ENCODE data around the gene CASQ1. TPM values are rescaled to one million over a fixed set of nuclear protein-coding genes. Genes with fewer than 3 reads are reported as not detected.

Gene CASQ1
- total and polyA plus RNA-seq, 9 of the 15 experiments (the other 6 are each of a cell fraction or from before 2014, with no cell fraction given) = not detected

DNA sequence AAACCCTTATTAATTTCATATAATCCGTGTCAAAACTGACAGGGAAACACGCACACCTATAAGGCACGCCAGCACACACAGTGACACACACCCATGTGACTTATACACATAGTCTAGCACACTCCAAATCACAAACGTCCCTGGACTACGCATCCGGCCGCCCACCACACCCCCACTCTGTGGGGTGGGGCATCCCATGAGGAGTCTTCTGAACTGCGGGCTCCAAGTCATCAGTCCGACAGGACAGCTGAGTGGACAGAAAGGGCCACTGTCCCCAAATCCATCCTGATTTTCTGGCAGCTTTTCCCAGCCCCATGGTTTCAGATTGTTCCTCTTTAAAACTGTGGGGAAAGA is 15.6 kb downstream of the CASQ1 start:
- no peaks in the 10 kb centered on the region for H3K9me1 ChIP-seq (ENCODE audit: control insufficient read depth, insufficient read depth, low read length)
- H2AFZ ChIP-seq (ENCODE audit: low read depth, low read length) = peak overlapping the region; percentile 86
- DNase-seq (ENCODE audit: extremely low read depth in 1 of 4, low spot score in 3 of 4) (peak; percentile 51 to 62 (median 58)), ATAC-seq (peak; percentile 67), FAIRE-seq (no peak)
- in situ Hi-C loops (cut with MboI) = no loop called here
- intact Hi-C loops (cut with micrococcal nuclease) = no loop called here
- H3K27ac ChIP-seq (ENCODE audit: extremely low read depth, low read depth, low read length) = peak overlapping the region; percentile 86; the same call in 2 of the 3 replicates
- H3K4me1 ChIP-seq (replicated peaks in 1 of 2; ENCODE audit: control insufficient read depth in 2 of 2, insufficient read depth in 2 of 2, low read length in 2 of 2) = peaks cover 25 to 30% of the 10 kb centered on the region in 2 experiments
- H3K27me3 ChIP-seq (ENCODE audit: control insufficient read depth in 2 of 2, insufficient read depth in 2 of 2, low read length in 2 of 2) = no peaks in the 10 kb centered on the region
- H3K4me2 ChIP-seq (ENCODE audit: insufficient read depth, low read length) = peak overlapping the region; percentile 92
- H4K20me1 ChIP-seq (replicated peaks; ENCODE audit: control insufficient read depth, insufficient read depth, low read length) = peaks cover 3% of the 10 kb centered on the region; the same call in 1 of the 2 replicates
- peaks cover 16% of the 10 kb centered on the region for H3K79me2 ChIP-seq (ENCODE audit: control insufficient read depth, insufficient read depth, low read length)
- CTCF ChIA-PET (ENCODE audit: low intra/inter-chr PET ratio) = no interaction called here
- 0 out of 2 replicates have a peak, but pooled peaks have one; percentile 19 for TF ChIP-seq CREM (IDR thresholded peaks at IDR 0.05; ENCODE audit: low read depth)
- TF ChIP-seq EHMT2 (IDR thresholded peaks at IDR 0.05) = no peak
- no peak for TF ChIP-seq RCOR1 (IDR thresholded peaks at IDR 0.05; ENCODE audit: borderline replicate concordance in 1 of 2, low read depth in 2 of 2, low read length in 2 of 2)
- TF ChIP-seq, protein P1, sequence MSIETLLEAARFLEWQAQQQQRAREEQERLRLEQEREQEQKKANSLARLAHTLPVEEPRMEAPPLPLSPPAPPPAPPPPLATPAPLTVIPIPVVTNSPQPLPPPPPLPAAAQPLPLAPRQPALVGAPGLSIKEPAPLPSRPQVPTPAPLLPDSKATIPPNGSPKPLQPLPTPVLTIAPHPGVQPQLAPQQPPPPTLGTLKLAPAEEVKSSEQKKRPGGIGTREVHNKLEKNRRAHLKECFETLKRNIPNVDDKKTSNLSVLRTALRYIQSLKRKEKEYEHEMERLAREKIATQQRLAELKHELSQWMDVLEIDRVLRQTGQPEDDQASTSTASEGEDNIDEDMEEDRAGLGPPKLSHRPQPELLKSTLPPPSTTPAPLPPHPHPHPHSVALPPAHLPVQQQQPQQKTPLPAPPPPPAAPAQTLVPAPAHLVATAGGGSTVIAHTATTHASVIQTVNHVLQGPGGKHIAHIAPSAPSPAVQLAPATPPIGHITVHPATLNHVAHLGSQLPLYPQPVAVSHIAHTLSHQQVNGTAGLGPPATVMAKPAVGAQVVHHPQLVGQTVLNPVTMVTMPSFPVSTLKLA (conservative IDR thresholded peaks at IDR 0.05) = peak in 1 of 2 experiments; percentile 48; a peak in 2 of 4 replicates
- TF ChIP-seq SIN3A (IDR thresholded peaks at IDR 0.05; ENCODE audit: borderline replicate concordance in 2 of 2, control insufficient read depth in 1 of 2, low read depth in 2 of 2, low read length in 2 of 2) = 0 out of 4 replicates have a peak, but pooled peaks of 1 of the 2 experiments have one; percentile 29
- TF ChIP-seq, protein P2, sequence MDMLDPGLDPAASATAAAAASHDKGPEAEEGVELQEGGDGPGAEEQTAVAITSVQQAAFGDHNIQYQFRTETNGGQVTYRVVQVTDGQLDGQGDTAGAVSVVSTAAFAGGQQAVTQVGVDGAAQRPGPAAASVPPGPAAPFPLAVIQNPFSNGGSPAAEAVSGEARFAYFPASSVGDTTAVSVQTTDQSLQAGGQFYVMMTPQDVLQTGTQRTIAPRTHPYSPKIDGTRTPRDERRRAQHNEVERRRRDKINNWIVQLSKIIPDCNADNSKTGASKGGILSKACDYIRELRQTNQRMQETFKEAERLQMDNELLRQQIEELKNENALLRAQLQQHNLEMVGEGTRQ (CRISPR knock-in tag; IDR thresholded peaks at IDR 0.05) = peak; percentile 18; the same call in 1 of the 2 replicates
- no peak for TF ChIP-seq SRSF1 (IDR thresholded peaks at IDR 0.05; ENCODE audit: low read depth, low read length)
- TF ChIP-seq, protein P3, sequence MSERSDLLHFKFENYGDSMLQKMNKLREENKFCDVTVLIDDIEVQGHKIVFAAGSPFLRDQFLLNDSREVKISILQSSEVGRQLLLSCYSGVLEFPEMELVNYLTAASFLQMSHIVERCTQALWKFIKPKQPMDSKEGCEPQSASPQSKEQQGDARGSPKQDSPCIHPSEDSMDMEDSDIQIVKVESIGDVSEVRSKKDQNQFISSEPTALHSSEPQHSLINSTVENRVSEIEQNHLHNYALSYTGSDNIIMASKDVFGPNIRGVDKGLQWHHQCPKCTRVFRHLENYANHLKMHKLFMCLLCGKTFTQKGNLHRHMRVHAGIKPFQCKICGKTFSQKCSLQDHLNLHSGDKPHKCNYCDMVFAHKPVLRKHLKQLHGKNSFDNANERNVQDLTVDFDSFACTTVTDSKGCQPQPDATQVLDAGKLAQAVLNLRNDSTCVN (CRISPR knock-in tag; IDR thresholded peaks at IDR 0.05) = no peak
- peak; percentile 54 for TF ChIP-seq ZNF316 (IDR thresholded peaks at IDR 0.05)
- TF ChIP-seq C11orf30 (IDR thresholded peaks at IDR 0.05; ENCODE audit: low read depth) = peak; percentile 37
- TF ChIP-seq POLR2H (tag; IDR thresholded peaks at IDR 0.05; ENCODE audit: low read depth) = no peak
- TF ChIP-seq, protein P4, sequence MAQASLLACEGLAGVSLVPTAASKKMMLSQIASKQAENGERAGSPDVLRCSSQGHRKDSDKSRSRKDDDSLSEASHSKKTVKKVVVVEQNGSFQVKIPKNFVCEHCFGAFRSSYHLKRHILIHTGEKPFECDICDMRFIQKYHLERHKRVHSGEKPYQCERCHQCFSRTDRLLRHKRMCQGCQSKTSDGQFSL (CRISPR knock-in tag; IDR thresholded peaks at IDR 0.05) = peak; percentile 70; the same call in 1 of the 2 replicates
- TF ChIP-seq, protein P4 (tag; IDR thresholded peaks at IDR 0.05) = peak in 1 of 2 experiments; percentile 50; a peak in 1 of 4 replicates
- no peak for TF ChIP-seq SMARCA5 (IDR thresholded peaks at IDR 0.05)
- TF ChIP-seq EGR1 (conservative IDR thresholded peaks at IDR 0.05) = peak; percentile 63
- peaks cover 38% of the 10 kb centered on the region; the same call in 2 of the 3 replicates for H3K36me3 ChIP-seq (ENCODE audit: control insufficient read depth, insufficient read depth, low read length)
- H3K9me3 ChIP-seq (replicated peaks; ENCODE audit: control insufficient read depth, insufficient read depth, low read depth, low read length) = no peaks in the 10 kb centered on the region
- WGBS (ENCODE audit: insufficient coverage, low coverage, missing lambda C conversion rate) = 5% methylated on average over 9 of the region's 9 CpGs
- H3K9ac ChIP-seq (ENCODE audit: insufficient read depth in 1 of 2, low read depth in 2 of 2, low read length in 2 of 2) = peak overlapping the region; percentile 94 to 99
- BruUV-seq (replicated peaks) = no TSS peak
- peak overlapping the region; percentile 94 for H3K4me3 ChIP-seq
- POLR2A ChIA-PET = interaction anchor here (0.5 to 0.7 kb wide), 2 partner anchors 9 to 10 kb away, joined by 3 read pairs; no protein-coding TSS in a partner anchor

Measured in K562 (cell line).